ENCODE measurements around the gene BUD13.
A peak's percentile ranks its signal among the peaks of the same experiment; 100 is the strongest.

Gene BUD13

GRCh38 chr11:116788975-116789374 is 16.2 kb upstream of the BUD13 start:
- no peak overlapping the region for H3K4me3 ChIP-seq (replicated peaks in 1 of 2; ENCODE audit: low read depth in 2 of 2, low read length in 2 of 2)
- TF ChIP-seq CTCF (IDR thresholded peaks at IDR 0.05; ENCODE audit: low read depth, low read length), result no peak
- no peak for DNase-seq (ENCODE audit: low read depth in 2 of 2)

- DNase-seq (ENCODE audit: low read depth in 2 of 2), result no peak
- TF ChIP-seq CTCF (IDR thresholded peaks at IDR 0.05; ENCODE audit: low read depth, low read length), result no peak
- peak overlapping the region; percentile 74 to 85 for H3K4me3 ChIP-seq (replicated peaks in 1 of 2; ENCODE audit: low read depth in 2 of 2, low read length in 2 of 2)
Observed at GRCh38 chr11:116788534-116788933, 15.7 kb upstream of the BUD13 start.

GRCh38 chr11:116787786-116788486 is 15.1 kb upstream of the BUD13 start, which contains the start of gene ZPR1:
ZPR1 (minus strand) TSS chr11:116788023; CDS start chr11:116787990, 33 bp downstream.
- peak; percentile 70 to 73 for DNase-seq (ENCODE audit: low read depth in 2 of 2)
- peak within 1 kb of the TSS; percentile 74 to 85 for H3K4me3 ChIP-seq (replicated peaks in 1 of 2; ENCODE audit: low read depth in 2 of 2, low read length in 2 of 2)
- TF ChIP-seq CTCF (IDR thresholded peaks at IDR 0.05; ENCODE audit: low read depth, low read length), result no peak

GRCh38 chr11:116787436-116787785 is 14.6 kb upstream of the BUD13 start:
- no peak for TF ChIP-seq CTCF (IDR thresholded peaks at IDR 0.05; ENCODE audit: low read depth, low read length)
- H3K4me3 ChIP-seq (replicated peaks in 1 of 2; ENCODE audit: low read depth in 2 of 2, low read length in 2 of 2), result peak overlapping the region; percentile 74 to 85
- DNase-seq (ENCODE audit: low read depth in 2 of 2), result no peak

- H3K4me3 ChIP-seq (replicated peaks in 1 of 2; ENCODE audit: low read depth in 2 of 2, low read length in 2 of 2), result peak overlapping the region; percentile 74 to 85
- no peak for DNase-seq (ENCODE audit: low read depth in 2 of 2)
- TF ChIP-seq CTCF (IDR thresholded peaks at IDR 0.05; ENCODE audit: low read depth, low read length), result no peak
Observed at GRCh38 chr11:116786966-116787365, 14.2 kb upstream of the BUD13 start.

- no peak for TF ChIP-seq CTCF (IDR thresholded peaks at IDR 0.05; ENCODE audit: low read depth, low read length)
- no peak overlapping the region for H3K4me3 ChIP-seq (replicated peaks in 1 of 2; ENCODE audit: low read depth in 2 of 2, low read length in 2 of 2)
- DNase-seq (ENCODE audit: low read depth in 2 of 2), result no peak
Observed at GRCh38 chr11:116786326-116786725, 13.5 kb upstream of the BUD13 start.

GRCh38 chr11:116782728-116783127 is 9.9 kb upstream of the BUD13 start:
- peak; percentile 69 to 73 for DNase-seq (ENCODE audit: low read depth in 2 of 2)
- TF ChIP-seq CTCF (IDR thresholded peaks at IDR 0.05; ENCODE audit: low read depth, low read length), result no peak
- no peak overlapping the region for H3K4me3 ChIP-seq (replicated peaks in 1 of 2; ENCODE audit: low read depth in 2 of 2, low read length in 2 of 2)

Measured in cardiac fibroblast (primary cell).